Measurements from ENCODE around the gene KMO. TPM values are rescaled to one million over a fixed set of nuclear protein-coding genes. Genes with fewer than 3 reads are reported as not detected.

KMO gene
- total RNA-seq, 1 donor = not detected

DNA sequence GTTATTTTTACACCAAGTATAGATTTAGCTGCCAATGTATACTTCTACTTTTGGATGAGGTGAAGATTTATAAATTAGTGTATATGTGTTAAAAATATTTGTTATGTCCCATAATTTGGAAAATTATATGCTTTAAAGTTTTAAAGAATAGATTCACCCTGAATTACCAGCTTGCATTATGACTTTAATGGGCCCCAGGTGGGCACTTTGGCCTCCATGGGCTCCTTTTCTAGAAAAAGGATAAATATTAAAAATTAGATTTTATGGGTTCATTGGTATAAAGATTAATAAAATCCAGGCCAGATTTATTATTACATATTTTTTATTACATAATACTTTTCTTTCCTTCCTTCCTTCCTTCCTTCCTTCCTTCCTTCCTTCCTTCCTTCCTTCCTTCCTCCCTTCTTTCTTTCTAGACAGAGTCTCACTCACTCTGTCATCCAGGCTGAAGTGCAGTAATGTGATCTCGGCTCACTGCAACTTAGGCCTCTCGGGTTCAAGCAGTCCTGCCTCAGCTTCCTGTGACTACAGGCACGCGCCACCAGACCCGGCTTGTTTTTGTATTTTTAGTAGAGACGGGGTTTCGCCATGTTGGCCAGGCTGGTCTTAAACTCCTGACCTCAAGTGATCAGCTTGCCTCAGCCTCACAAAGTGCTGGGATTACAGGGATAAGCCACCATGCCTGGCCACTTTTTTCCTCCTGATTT lies 21.9 kb downstream of the KMO start:
- no peak overlapping the region for H3K4me3 ChIP-seq (ENCODE audit: low read depth, low read length)
- DNase-seq (ENCODE audit: low read depth) = no peak
- TF ChIP-seq, protein P1, sequence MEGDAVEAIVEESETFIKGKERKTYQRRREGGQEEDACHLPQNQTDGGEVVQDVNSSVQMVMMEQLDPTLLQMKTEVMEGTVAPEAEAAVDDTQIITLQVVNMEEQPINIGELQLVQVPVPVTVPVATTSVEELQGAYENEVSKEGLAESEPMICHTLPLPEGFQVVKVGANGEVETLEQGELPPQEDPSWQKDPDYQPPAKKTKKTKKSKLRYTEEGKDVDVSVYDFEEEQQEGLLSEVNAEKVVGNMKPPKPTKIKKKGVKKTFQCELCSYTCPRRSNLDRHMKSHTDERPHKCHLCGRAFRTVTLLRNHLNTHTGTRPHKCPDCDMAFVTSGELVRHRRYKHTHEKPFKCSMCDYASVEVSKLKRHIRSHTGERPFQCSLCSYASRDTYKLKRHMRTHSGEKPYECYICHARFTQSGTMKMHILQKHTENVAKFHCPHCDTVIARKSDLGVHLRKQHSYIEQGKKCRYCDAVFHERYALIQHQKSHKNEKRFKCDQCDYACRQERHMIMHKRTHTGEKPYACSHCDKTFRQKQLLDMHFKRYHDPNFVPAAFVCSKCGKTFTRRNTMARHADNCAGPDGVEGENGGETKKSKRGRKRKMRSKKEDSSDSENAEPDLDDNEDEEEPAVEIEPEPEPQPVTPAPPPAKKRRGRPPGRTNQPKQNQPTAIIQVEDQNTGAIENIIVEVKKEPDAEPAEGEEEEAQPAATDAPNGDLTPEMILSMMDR (IDR thresholded peaks at IDR 0.05; ENCODE audit: insufficient read depth, low read length) = no peak

DNA sequence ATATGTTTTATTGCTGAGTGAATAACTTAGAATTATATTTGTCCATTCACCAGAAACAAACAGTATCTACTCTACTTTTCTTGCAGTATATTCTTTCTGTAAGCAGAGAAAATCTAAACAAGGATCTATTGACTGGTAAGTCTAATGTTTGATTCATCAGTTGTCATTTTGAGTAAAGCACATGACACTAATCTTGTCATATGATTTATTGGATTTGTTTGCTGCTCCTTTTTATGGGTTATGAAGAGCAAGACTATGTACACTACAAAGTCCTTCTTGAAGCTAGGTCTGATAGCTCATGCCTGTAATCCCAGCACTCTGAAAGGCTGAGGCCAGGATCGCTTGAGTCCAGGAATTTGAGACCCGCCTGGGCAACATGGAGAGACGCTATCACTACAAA lies 23.3 kb downstream of the KMO start:
- TF ChIP-seq, protein P1 (IDR thresholded peaks at IDR 0.05; ENCODE audit: insufficient read depth, low read length) = no peak
- DNase-seq (ENCODE audit: low read depth) = no peak
- no peak overlapping the region for H3K4me3 ChIP-seq (ENCODE audit: low read depth, low read length)

DNA sequence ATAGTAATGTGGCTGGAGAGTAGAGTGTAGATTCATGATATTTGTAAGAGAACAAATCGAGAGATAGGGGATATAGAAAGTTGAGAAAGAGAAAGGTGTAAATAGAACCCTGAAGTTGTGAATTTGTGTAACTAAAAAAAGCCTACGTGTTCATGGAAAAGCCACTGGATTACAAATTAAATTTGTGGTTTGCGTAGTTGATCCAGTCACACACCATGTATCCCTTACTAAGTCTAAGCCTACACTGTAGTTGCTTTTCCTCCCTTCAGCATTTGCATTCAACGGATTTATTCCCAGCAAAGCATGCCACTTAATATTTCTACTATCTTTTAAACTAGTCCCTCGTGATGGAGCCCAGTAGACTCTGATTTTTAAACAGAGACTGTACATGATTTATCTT lies 24.9 kb downstream of the KMO start:
- TF ChIP-seq, protein P1 (IDR thresholded peaks at IDR 0.05; ENCODE audit: insufficient read depth, low read length) = no peak
- DNase-seq (ENCODE audit: low read depth) = no peak
- no peak overlapping the region for H3K4me3 ChIP-seq (ENCODE audit: low read depth, low read length)

DNA sequence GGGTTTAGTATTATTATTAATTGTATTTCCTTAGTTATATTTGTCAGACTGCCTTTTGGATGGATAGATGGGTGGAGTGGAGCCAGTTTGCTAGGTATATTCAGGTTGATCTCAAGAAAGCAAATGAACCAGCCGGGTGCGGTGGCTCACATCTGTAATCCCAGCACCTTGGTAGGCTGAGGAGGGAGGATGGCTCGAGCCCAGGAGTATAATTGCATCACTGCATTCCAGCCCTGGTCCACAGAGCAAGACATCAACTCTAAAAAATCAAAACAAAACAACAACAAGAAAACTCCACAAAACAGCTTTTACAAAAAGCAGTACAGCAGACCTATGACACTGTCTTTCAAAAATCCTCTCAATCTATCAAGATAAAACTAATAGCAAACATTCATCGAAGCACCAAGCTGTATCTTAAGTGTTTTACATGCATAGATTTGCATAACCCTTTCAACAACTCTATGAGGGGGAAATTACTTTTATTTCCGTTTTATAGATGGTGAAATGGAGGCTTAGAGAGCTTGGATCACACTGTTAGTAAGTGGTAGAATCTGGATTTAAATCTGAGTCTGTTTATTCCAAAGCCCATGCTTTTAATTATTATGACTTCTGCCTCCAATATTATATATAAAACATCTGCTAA lies 25.5 kb downstream of the KMO start:
- H3K4me3 ChIP-seq (ENCODE audit: low read depth, low read length) = no peak overlapping the region
- TF ChIP-seq, protein P1 (IDR thresholded peaks at IDR 0.05; ENCODE audit: insufficient read depth, low read length) = no peak
- no peak for DNase-seq (ENCODE audit: low read depth)

DNA sequence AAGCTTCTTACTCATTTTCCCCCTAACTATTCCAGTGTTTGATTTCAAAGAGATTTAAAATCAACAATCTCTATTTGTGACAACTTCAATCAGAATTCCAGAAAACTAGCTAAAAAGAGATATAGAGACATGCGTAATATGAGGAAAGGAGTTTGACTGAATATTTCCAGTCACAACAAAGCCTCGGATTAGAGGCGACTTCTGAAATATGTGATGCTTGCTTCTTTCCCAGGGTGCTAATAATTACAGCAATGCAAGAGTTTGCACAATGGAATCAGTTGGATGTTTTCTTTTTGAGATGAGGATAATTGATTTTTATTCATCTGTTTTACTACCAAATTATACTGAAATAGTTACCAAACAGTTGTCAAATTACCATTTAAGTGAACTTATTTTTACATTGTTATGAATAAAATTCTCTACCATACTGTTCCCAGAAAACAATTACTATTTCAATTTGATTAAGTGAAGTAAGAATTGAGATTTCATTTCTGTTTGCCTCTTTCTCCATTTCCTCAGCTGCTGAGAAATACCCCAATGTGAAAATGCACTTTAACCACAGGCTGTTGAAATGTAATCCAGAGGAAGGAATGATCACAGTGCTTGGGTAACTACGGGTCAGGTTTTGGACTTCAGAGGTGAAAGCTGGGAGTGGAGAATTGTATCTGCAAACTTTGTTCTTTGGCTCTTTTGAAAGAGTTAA lies 28.1 kb downstream of the KMO start:
- DNase-seq (ENCODE audit: low read depth) = no peak
- TF ChIP-seq, protein P1 (IDR thresholded peaks at IDR 0.05; ENCODE audit: insufficient read depth, low read length) = no peak

DNA sequence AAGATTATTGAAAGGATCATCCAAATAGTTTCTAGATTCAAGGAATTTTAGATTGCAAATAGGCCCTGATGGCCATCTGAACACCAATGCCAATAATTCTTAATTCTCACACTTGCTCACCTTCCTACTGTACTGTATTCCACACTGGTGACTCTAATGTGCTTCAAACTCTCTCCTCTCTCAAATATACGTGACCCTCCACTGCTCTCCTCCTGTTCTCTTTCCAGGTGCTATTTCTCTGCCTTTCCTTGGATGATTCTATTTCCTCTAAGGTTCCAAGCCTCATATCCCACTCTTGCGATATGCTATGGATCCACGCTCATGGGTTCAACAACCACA lies 28.6 kb downstream of the KMO start:
- H3K4me3 ChIP-seq (ENCODE audit: low read depth, low read length) = no peak overlapping the region
- DNase-seq (ENCODE audit: low read depth) = no peak
- TF ChIP-seq, protein P1 (IDR thresholded peaks at IDR 0.05; ENCODE audit: insufficient read depth, low read length) = no peak

More for the DNA sequence above, 28.1 kb downstream of the KMO start:
- H3K4me3 ChIP-seq (ENCODE audit: low read depth, low read length) = no peak overlapping the region

Data from fibroblast of the aortic adventitia (primary cell).